HEK293 (cell line): ENCODE results near the gene ZSCAN9.

ENCODE experiments used
- CTCF ChIA-PET: fragments of 350-600 bp; formaldehyde crosslinking; extraction: SDS; loops from one replicate; lab custom pipeline; 2021; ENCODE audit warnings: antibody characterized with exemption; lab: Yijun Ruan, JAX
- POLR2A ChIA-PET: fragments of 300-600 bp; formaldehyde crosslinking; extraction: SDS; loops from one replicate; lab custom pipeline; 2020; ENCODE audit warnings: antibody characterized with exemption, inconsistent platforms; lab: Yijun Ruan, JAX
- H3K27ac ChIP-seq: fragments of 200-500 bp; sonication (Bioruptor generic); 2 replicates; pipeline ENCODE4 v1.5.1; 2014; ENCODE audit warnings: low read depth, low read length, control low read depth, inconsistent platforms; ENCODE audit errors: extremely low read depth
- H3K36me3 ChIP-seq, 2 experiments: fragments of 200-500 bp in 1 of 2; sonication (Bioruptor generic) in 1 of 2; 1 replicate in 1 of 2; 2 replicates in 1 of 2; pipeline ENCODE4 v1.5.1; 2014 to 2017; ENCODE audit warnings: inconsistent platforms in 2 of 2, low read length in 2 of 2; ENCODE audit not compliant: control insufficient read depth in 2 of 2, insufficient read depth in 1 of 2
- H3K4me1 ChIP-seq: fragments of 200-500 bp; sonication (Bioruptor generic); 2 replicates; pipeline ENCODE4 v1.5.1; 2014; ENCODE audit warnings: mild to moderate bottlenecking, low read length, inconsistent platforms; ENCODE audit not compliant: control insufficient read depth, insufficient read depth
- H3K4me3 ChIP-seq: 2 replicates; pipeline ENCODE4 v1.5.1; 2011; ENCODE audit warnings: low read depth, mild to moderate bottlenecking, control low read depth, low read length, moderate library complexity
- H3K9me3 ChIP-seq: fragments of 200-500 bp; sonication (Bioruptor generic); 2 replicates; pipeline ENCODE4 v1.5.1; 2014; ENCODE audit warnings: low read depth, low read length, inconsistent platforms; ENCODE audit not compliant: control insufficient read depth, insufficient read depth
- HIC1 ChIP-seq: fragments of 450-650 bp; formaldehyde crosslinking; IDR thresholded peaks from 2 replicates; pipeline ENCODE4 v1.5.1; 2016; ENCODE audit warnings: missing biosample characterization, missing genetic modification characterization
- KLF1 ChIP-seq: fragments of 450-650 bp; formaldehyde crosslinking; IDR thresholded peaks from 2 replicates; pipeline ENCODE4 v1.5.1; 2016; ENCODE audit warnings: missing biosample characterization, missing genetic modification characterization
- MEIS1 ChIP-seq: sonication (generic); formaldehyde crosslinking; IDR thresholded peaks from 2 replicates; pipeline ENCODE4 v1.8.1; 2022; ENCODE audit warnings: missing genetic modification reagents, mild to moderate bottlenecking, borderline replicate concordance
- MZF1 ChIP-seq: fragments of 450-650 bp; formaldehyde crosslinking; IDR thresholded peaks from 2 replicates; pipeline ENCODE4 v1.5.1; 2017; ENCODE audit warnings: missing biosample characterization, missing genetic modification characterization, borderline replicate concordance
- PRDM1 ChIP-seq: fragments of 450-650 bp; formaldehyde crosslinking; IDR thresholded peaks from 2 replicates; pipeline ENCODE4; 2016; ENCODE audit warnings: missing biosample characterization, missing genetic modification characterization
- PRDM4 ChIP-seq: fragments of 450-650 bp; formaldehyde crosslinking; IDR thresholded peaks from 2 replicates; pipeline ENCODE4 v1.5.1; 2017; ENCODE audit warnings: missing biosample characterization, missing genetic modification characterization
- TCF7L2 ChIP-seq: IDR thresholded peaks from 2 replicates; pipeline ENCODE4 v1.6.1; 2011; ENCODE audit warnings: low read depth, mild to moderate bottlenecking, inconsistent platforms, low read length, moderate library complexity, borderline replicate concordance
- TSHZ1 ChIP-seq: fragments of 450-650 bp; formaldehyde crosslinking; IDR thresholded peaks from 2 replicates; pipeline ENCODE4 v1.5.1; 2016; ENCODE audit warnings: missing biosample characterization, missing genetic modification characterization, borderline replicate concordance
- ZBTB17 ChIP-seq: fragments of 450-650 bp; formaldehyde crosslinking; IDR thresholded peaks from 2 replicates; pipeline ENCODE4 v1.5.1; 2016; ENCODE audit warnings: missing biosample characterization, missing genetic modification characterization
- ZBTB21 ChIP-seq: fragments of 450-650 bp; formaldehyde crosslinking; IDR thresholded peaks from 2 replicates; pipeline ENCODE4 v1.5.1; 2017; ENCODE audit warnings: missing biosample characterization, missing genetic modification characterization
- ZBTB8A ChIP-seq: fragments of 450-650 bp; formaldehyde crosslinking; IDR thresholded peaks from 2 replicates; pipeline ENCODE4 v1.5.1; 2016; ENCODE audit warnings: missing biosample characterization, missing genetic modification characterization
- ZEB2 ChIP-seq: fragments of 450-650 bp; formaldehyde crosslinking; IDR thresholded peaks from 2 replicates; pipeline ENCODE4 v1.5.1; 2016; ENCODE audit warnings: missing biosample characterization, missing genetic modification characterization
- ZNF133 ChIP-seq: fragments of 450-650 bp; formaldehyde crosslinking; IDR thresholded peaks from 2 replicates; pipeline ENCODE4 v1.5.1; 2016; ENCODE audit warnings: missing biosample characterization, missing genetic modification characterization
- ZNF274 ChIP-seq, 2 experiments: fragments of 200-500 bp in 1 of 2; fragments of 450-650 bp in 1 of 2; sonication (Bioruptor generic) in 1 of 2; formaldehyde crosslinking in 1 of 2; IDR thresholded peaks; 2 replicates each; pipeline versions ENCODE4 v1.5.1 to v1.6.1; 2014 to 2016; ENCODE audit warnings: borderline replicate concordance in 1 of 2, inconsistent platforms in 1 of 2, low read length in 1 of 2, missing biosample characterization in 1 of 2, missing genetic modification characterization in 1 of 2
- ZNF324 ChIP-seq: fragments of 450-650 bp; formaldehyde crosslinking; IDR thresholded peaks from 2 replicates; pipeline ENCODE4 v1.5.1; 2016; ENCODE audit warnings: missing biosample characterization, missing genetic modification characterization
- ZNF362 ChIP-seq: fragments of 450-650 bp; formaldehyde crosslinking; IDR thresholded peaks from 2 replicates; pipeline ENCODE4 v1.5.1; 2016; ENCODE audit warnings: missing biosample characterization, missing genetic modification characterization
- ZNF621 ChIP-seq: fragments of 450-650 bp; formaldehyde crosslinking; IDR thresholded peaks from 2 replicates; pipeline ENCODE4 v1.5.1; 2017; ENCODE audit warnings: missing biosample characterization, missing genetic modification characterization
- ZNF843 ChIP-seq: fragments of 450-650 bp; formaldehyde crosslinking; IDR thresholded peaks from 2 replicates; pipeline ENCODE4 v1.5.1; 2016; ENCODE audit warnings: missing biosample characterization, missing genetic modification characterization
- ZXDB ChIP-seq: fragments of 450-650 bp; formaldehyde crosslinking; IDR thresholded peaks from 2 replicates; pipeline ENCODE4 v1.5.1; 2016; ENCODE audit warnings: missing biosample characterization, missing genetic modification characterization
- TF ChIP-seq, protein P1 (sequence below): fragments of 450-650 bp; formaldehyde crosslinking; IDR thresholded peaks from 2 replicates; pipeline ENCODE4 v1.5.1; 2016; ENCODE audit warnings: missing biosample characterization, missing genetic modification characterization
- TF ChIP-seq, protein P2 (sequence below): fragments of 450-650 bp; formaldehyde crosslinking; IDR thresholded peaks from 2 replicates; pipeline ENCODE4 v1.5.1; 2016; ENCODE audit warnings: missing biosample characterization, missing genetic modification characterization
- TF ChIP-seq, protein P3 (sequence below): fragments of 450-650 bp; formaldehyde crosslinking; IDR thresholded peaks from 2 replicates; pipeline ENCODE4 v1.5.1; 2016; ENCODE audit warnings: missing biosample characterization, missing genetic modification characterization

ZSCAN9 gene

DNA sequence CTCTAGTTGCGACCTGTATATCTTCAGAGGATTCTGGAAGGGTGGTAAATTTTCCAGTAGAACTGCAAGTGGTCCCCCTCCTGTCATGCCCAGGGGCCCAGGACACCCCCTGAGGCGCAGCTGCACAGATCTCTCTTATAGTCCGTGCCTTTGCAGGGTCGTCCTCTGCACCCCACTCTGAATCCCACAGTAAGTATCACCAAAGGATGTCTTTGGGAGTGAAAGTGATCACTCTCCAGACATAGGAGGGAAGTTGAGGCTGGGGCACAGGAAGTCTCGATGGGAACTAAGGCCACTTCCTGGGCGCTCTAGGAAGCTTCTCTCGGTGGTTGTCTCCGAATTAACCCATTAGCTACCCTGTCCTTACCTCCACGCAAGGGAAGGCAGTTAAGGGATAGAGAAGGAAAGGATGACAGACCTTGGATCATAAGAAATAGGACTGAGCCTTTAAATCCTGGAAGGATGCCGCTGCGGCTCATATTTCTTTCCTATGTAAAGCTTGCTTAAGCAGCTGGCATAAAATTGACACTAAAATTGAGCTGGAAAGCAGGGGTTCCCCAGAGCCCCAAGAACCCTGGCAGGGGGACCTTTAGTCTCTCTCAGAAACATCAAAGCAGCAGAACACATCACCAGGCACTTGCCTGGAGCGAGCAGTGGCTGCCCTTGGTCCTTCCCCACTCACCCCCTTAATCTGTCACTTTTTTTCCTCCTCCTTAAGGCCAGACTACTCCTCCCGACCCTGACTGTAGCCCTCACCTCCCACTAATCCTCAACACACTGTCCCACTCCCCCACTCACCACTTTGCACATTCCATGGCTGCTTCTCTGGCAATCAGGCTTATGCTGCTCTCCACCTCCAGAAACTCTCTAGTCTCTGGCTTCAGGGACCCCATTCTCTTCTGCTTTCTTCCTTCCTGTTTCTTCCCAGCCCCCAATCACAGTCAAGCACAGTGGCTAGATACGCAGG is 27.2 kb downstream of the ZSCAN9 start, which contains the start of gene ZKSCAN4:
TSS of gene ZKSCAN4 (minus strand) at position 261 of the 967 bp plus-strand sequence. CDS start 289 bp downstream, outside the sequence.
- peak within 1 kb of the TSS; percentile 20; the same call in 1 of the 2 replicates for H3K27ac ChIP-seq
- ChIA-PET POLR2A (interaction anchor here (0.7 to 3.8 kb wide), 19 partner anchors 8 to 350 kb away, joined by 3 to 62 read pairs (median 4); partner anchors contain the start of genes PGBD1, ZKSCAN3, ZKSCAN8 and ZSCAN16), CTCF (interaction anchor here (0.9 to 2.4 kb wide), 3 partner anchors 8 to 104 kb away, joined by 3 to 13 read pairs (median 3); no protein-coding TSS in a partner anchor)
- peaks cover 5% of the 10 kb centered on the region; the same call in 1 of the 2 replicates for H3K4me1 ChIP-seq
- peaks cover 6 to 21% of the 10 kb centered on the region in 2 experiments for H3K36me3 ChIP-seq
- no peaks in the 10 kb centered on the region for H3K9me3 ChIP-seq
- H3K4me3 ChIP-seq: peak within 1 kb of the TSS; percentile 74
- TF ChIP-seq ZNF621 (tag by site-specific recombination) (no peak), HIC1 (no peak), ZNF274 (IDR thresholded peaks at IDR 0.05; ENCODE audit: low read length) (no peak), ZNF274 (tag by site-specific recombination; IDR thresholded peaks at IDR 0.05; ENCODE audit: borderline replicate concordance) (no peak), MEIS1 (CRISPR knock-in tag) (no peak), MZF1 (tag by site-specific recombination) (no peak), ZEB2 (0 out of 2 replicates have a peak, but pooled peaks have one; percentile 23), ZBTB21 (tag by site-specific recombination) (peak; percentile 42; the same call in 1 of the 2 replicates), ZNF133 (tag by site-specific recombination) (no peak), ZXDB (peak; percentile 69; the same call in 1 of the 2 replicates), ZBTB17 (peak; percentile 49; the same call in 1 of the 2 replicates), ZNF362 (tag by site-specific recombination) (no peak), TCF7L2 (no peak), ZNF324 (tag by site-specific recombination) (peak; percentile 73; the same call in 1 of the 2 replicates), PRDM4 (tag by site-specific recombination) (0 out of 2 replicates have a peak, but pooled peaks have one; percentile 8), PRDM1 (peak; percentile 91), KLF1 (tag by site-specific recombination) (no peak), ZNF843 (0 out of 2 replicates have a peak, but pooled peaks have one; percentile 28), TSHZ1 (tag by site-specific recombination) (no peak), ZBTB8A (tag by site-specific recombination) (peak; percentile 62)
- TF ChIP-seq, protein P1, sequence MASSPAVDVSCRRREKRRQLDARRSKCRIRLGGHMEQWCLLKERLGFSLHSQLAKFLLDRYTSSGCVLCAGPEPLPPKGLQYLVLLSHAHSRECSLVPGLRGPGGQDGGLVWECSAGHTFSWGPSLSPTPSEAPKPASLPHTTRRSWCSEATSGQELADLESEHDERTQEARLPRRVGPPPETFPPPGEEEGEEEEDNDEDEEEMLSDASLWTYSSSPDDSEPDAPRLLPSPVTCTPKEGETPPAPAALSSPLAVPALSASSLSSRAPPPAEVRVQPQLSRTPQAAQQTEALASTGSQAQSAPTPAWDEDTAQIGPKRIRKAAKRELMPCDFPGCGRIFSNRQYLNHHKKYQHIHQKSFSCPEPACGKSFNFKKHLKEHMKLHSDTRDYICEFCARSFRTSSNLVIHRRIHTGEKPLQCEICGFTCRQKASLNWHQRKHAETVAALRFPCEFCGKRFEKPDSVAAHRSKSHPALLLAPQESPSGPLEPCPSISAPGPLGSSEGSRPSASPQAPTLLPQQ (tag by site-specific recombination): peak; percentile 63
- TF ChIP-seq, protein P2, sequence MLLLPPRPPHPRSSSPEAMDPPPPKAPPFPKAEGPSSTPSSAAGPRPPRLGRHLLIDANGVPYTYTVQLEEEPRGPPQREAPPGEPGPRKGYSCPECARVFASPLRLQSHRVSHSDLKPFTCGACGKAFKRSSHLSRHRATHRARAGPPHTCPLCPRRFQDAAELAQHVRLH (tag by site-specific recombination): peak; percentile 87
- TF ChIP-seq, protein P3, sequence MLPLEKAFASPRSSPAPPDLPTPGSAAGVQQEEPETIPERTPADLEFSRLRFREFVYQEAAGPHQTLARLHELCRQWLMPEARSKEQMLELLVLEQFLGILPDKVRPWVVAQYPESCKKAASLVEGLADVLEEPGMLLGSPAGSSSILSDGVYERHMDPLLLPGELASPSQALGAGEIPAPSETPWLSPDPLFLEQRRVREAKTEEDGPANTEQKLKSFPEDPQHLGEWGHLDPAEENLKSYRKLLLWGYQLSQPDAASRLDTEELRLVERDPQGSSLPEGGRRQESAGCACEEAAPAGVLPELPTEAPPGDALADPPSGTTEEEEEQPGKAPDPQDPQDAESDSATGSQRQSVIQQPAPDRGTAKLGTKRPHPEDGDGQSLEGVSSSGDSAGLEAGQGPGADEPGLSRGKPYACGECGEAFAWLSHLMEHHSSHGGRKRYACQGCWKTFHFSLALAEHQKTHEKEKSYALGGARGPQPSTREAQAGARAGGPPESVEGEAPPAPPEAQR (tag by site-specific recombination): no peak
